ENCODE results near the gene TTC12. TPM values are rescaled to one million over a fixed set of nuclear protein-coding genes. Genes with fewer than 3 reads are reported as not detected.

TTC12 gene
- total and polyA plus RNA-seq, 2 donors (not counting 3 experiments of a cell fraction or from before 2014, with no cell fraction given) = 2.2 to 2.9 TPM

DNA sequence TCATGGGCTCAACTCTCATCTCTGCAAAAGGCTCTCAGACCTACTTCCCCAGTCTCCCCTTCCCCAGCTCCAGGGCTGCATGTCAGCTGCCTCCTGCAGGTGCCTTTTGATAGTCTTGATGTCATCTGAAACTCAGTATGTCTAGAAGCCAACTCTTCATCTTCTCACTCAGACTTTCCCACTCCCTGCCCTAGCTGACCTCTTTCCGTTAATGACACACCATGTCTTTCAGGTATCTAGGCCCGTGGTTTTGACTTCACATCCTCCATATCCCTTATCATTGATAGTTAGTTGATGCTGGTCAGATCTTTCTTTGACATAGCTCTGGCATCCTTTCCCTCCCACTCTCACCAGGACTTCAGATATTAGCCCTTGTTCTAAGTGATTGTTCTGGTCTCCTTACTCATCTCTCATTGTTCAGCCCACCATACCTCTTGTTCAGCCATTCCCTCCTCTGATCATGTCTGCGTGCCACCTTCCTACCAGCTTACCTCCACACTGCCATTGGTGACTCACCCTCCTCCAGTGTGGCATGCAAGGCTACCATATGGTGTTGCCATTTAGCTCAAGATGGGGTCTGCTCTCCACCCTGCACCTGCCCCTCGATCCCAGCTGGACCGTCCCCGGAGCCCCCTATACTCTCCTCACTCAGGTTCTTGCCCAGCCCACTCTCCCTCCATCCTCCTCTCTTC is 18.4 kb downstream of the TTC12 start:
- H3K36me3 ChIP-seq (ENCODE audit: control insufficient read depth in 2 of 2, extremely low read depth in 1 of 2, insufficient read depth in 2 of 2, low read length in 2 of 2) = no peaks in the 10 kb centered on the region
- no peak overlapping the region for H2AFZ ChIP-seq (ENCODE audit: low read depth, low read length)
- no peaks in the 10 kb centered on the region for H3K27me3 ChIP-seq (ENCODE audit: control insufficient read depth in 2 of 2, insufficient read depth in 2 of 2, low read length in 2 of 2)
- H3K4me3 ChIP-seq (replicated peaks in 1 of 3; ENCODE audit: insufficient read depth in 1 of 3, low read depth in 1 of 3, low read length in 3 of 3) = no peak overlapping the region
- no peaks in the 10 kb centered on the region for H3K9me1 ChIP-seq (replicated peaks; ENCODE audit: control insufficient read depth, extremely low read depth, insufficient read depth, low read length)
- dilution Hi-C loops (cut with MboI; ENCODE audit: extremely low pct_ligation_motif_present, low sequenced_read_pairs) (no loop called here), intact Hi-C loops (cut with micrococcal nuclease) (no loop called here)
- no peaks in the 10 kb centered on the region for H3K79me2 ChIP-seq (ENCODE audit: control insufficient read depth, insufficient read depth, low read length)
- no peak overlapping the region for H3K4me2 ChIP-seq (ENCODE audit: insufficient read depth, low read length)
- no peaks in the 10 kb centered on the region for H4K20me1 ChIP-seq (replicated peaks; ENCODE audit: control insufficient read depth, extremely low read depth, insufficient read depth, low read length)
- H3K9me3 ChIP-seq (replicated peaks; ENCODE audit: control insufficient read depth, insufficient read depth, low read length) = no peaks in the 10 kb centered on the region
- H3K9ac ChIP-seq (replicated peaks; ENCODE audit: extremely low read depth, insufficient read depth, low read length) = no peak overlapping the region
- no TSS peak for BruUV-seq (replicated peaks)
- H3K4me1 ChIP-seq (ENCODE audit: control insufficient read depth, extremely low read depth, insufficient read depth, low read length) = no peaks in the 10 kb centered on the region
- CTCF ChIA-PET = interaction anchor here (1.2 kb wide), 1 partner anchor 9 kb away, joined by 3 read pairs; no protein-coding TSS in a partner anchor
- no peak overlapping the region for H3K27ac ChIP-seq (ENCODE audit: insufficient read depth, low read depth, low read length)
- TF ChIP-seq JUN (IDR thresholded peaks at IDR 0.05; ENCODE audit: borderline replicate concordance, insufficient read depth, insufficient read length, low read depth) (no peak), CTCF (IDR thresholded peaks at IDR 0.05; ENCODE audit: extremely low read depth in 1 of 2, insufficient read depth in 1 of 2, low read depth in 1 of 2, low read length in 2 of 2) (no peak)
- TF ChIP-seq, protein P1, sequence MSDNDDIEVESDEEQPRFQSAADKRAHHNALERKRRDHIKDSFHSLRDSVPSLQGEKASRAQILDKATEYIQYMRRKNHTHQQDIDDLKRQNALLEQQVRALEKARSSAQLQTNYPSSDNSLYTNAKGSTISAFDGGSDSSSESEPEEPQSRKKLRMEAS (IDR thresholded peaks at IDR 0.05; ENCODE audit: insufficient read depth, insufficient read length) = no peak
- DNase-seq (ENCODE audit: low read depth, low spot score) (no peak), FAIRE-seq (no peak)
- POLR2A ChIA-PET = no interaction called here

- CTCF ChIA-PET = no interaction called here
- no peak overlapping the region for H3K4me3 ChIP-seq (replicated peaks in 1 of 3; ENCODE audit: insufficient read depth in 1 of 3, low read depth in 1 of 3, low read length in 3 of 3)
- H3K27ac ChIP-seq (ENCODE audit: insufficient read depth, low read depth, low read length) = no peak overlapping the region
- H4K20me1 ChIP-seq (replicated peaks; ENCODE audit: control insufficient read depth, extremely low read depth, insufficient read depth, low read length) = no peaks in the 10 kb centered on the region
- BruUV-seq (replicated peaks) = no TSS peak
- no peak overlapping the region for H3K4me2 ChIP-seq (ENCODE audit: insufficient read depth, low read length)
- dilution Hi-C loops (cut with MboI; ENCODE audit: extremely low pct_ligation_motif_present, low sequenced_read_pairs) = no loop called here
- H3K4me1 ChIP-seq (ENCODE audit: control insufficient read depth, extremely low read depth, insufficient read depth, low read length) = no peaks in the 10 kb centered on the region
- no peak overlapping the region for H3K9ac ChIP-seq (replicated peaks; ENCODE audit: extremely low read depth, insufficient read depth, low read length)
- no peak overlapping the region for H2AFZ ChIP-seq (ENCODE audit: low read depth, low read length)
- no peaks in the 10 kb centered on the region for H3K9me3 ChIP-seq (replicated peaks; ENCODE audit: control insufficient read depth, insufficient read depth, low read length)
- no peaks in the 10 kb centered on the region for H3K79me2 ChIP-seq (ENCODE audit: control insufficient read depth, insufficient read depth, low read length)
- intact Hi-C loops (cut with micrococcal nuclease) = no loop called here
- no peaks in the 10 kb centered on the region for H3K9me1 ChIP-seq (replicated peaks; ENCODE audit: control insufficient read depth, extremely low read depth, insufficient read depth, low read length)
- no peak for TF ChIP-seq POLR2AphosphoS5 (IDR thresholded peaks at IDR 0.05; ENCODE audit: insufficient read depth, low read depth, low read length)
- TF ChIP-seq CTCF (IDR thresholded peaks at IDR 0.05; ENCODE audit: extremely low read depth in 1 of 2, insufficient read depth in 1 of 2, low read depth in 1 of 2, low read length in 2 of 2) = no peak
- no peak for DNase-seq (ENCODE audit: low read depth, low spot score)
- no peak for FAIRE-seq
- POLR2A ChIA-PET = no interaction called here
- H3K27me3 ChIP-seq (ENCODE audit: control insufficient read depth in 2 of 2, insufficient read depth in 2 of 2, low read length in 2 of 2) = no peaks in the 10 kb centered on the region
- no peaks in the 10 kb centered on the region for H3K36me3 ChIP-seq (ENCODE audit: control insufficient read depth in 2 of 2, extremely low read depth in 1 of 2, insufficient read depth in 2 of 2, low read length in 2 of 2)
Observed at GRCh38 chr11:113334183-113334582, 19.8 kb downstream of the TTC12 start.
